SU-DHL-6 (cell line): ENCODE data around the gene ITGA11.

ENCODE experiments used
- EZH2phosphoT487 ChIP-seq: fragments of 200-600 bp; sonication (generic), shearing (Covaris generic); conservative IDR thresholded peaks from 2 replicates; pipeline ENCODE4 v1.6.1; 2018; ENCODE audit warnings: mild to moderate bottlenecking, antibody characterized with exemption, low read length, moderate library complexity, mixed read lengths
- TF ChIP-seq, protein P1 (sequence below): fragments of 200-600 bp; sonication (generic); IDR thresholded peaks from one replicate; pipeline ENCODE4 v1.5.1; 2017; ENCODE audit warnings: antibody characterized with exemption, mild to moderate bottlenecking, low read length, moderate library complexity; ENCODE audit not compliant: insufficient read depth, poor library complexity, severe bottlenecking

DNA sequence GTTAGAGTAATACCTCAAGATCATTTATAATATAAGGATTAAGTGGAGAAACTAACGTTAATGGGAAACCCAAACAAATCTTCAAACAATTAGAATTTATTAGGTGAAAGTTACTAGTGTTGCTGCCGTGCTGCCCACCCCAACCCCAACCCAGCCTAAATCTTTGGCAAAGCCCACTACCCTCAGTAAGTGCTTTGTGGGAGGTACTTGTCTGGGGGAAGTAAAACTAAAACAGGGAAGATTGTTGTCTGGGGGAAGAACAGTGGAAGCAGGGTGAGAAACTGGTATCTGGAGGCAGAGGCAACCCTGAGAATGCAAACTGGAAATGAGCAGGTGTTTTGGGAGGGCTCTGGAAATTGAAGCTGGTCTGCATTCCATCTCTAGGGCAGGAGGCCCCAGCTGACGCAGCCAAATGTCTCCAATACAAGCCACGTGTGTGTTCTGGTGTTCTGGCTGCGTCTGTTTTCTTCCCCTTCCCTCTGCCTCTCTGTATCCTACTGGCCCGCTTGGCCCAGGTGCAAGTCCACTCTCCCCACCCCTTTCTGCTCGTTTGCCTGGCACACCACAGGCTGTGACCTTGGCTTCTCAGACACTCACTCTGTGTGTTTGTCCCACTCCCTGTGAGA lies 121.7 kb downstream of the ITGA11 start:
- TF ChIP-seq, protein P1, sequence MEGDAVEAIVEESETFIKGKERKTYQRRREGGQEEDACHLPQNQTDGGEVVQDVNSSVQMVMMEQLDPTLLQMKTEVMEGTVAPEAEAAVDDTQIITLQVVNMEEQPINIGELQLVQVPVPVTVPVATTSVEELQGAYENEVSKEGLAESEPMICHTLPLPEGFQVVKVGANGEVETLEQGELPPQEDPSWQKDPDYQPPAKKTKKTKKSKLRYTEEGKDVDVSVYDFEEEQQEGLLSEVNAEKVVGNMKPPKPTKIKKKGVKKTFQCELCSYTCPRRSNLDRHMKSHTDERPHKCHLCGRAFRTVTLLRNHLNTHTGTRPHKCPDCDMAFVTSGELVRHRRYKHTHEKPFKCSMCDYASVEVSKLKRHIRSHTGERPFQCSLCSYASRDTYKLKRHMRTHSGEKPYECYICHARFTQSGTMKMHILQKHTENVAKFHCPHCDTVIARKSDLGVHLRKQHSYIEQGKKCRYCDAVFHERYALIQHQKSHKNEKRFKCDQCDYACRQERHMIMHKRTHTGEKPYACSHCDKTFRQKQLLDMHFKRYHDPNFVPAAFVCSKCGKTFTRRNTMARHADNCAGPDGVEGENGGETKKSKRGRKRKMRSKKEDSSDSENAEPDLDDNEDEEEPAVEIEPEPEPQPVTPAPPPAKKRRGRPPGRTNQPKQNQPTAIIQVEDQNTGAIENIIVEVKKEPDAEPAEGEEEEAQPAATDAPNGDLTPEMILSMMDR: no peak
- no peak for TF ChIP-seq EZH2phosphoT487
